ENCODE measurements around the gene KCNAB1. TPM values are rescaled to one million over a fixed set of nuclear protein-coding genes. Genes with fewer than 3 reads are reported as not detected.
"Not testable (repeated sequence)": the region's sequence is repeated elsewhere in the genome, so short reads cannot be mapped to it uniquely, and the experiment has no call there.

KCNAB1 gene
- total RNA-seq, 3 donors from 2014 or later: 3.9 to 8.3 (median 5.4) TPM

- no peak overlapping the region for H3K27ac ChIP-seq
- no peak overlapping the region for H3K4me3 ChIP-seq
- TF ChIP-seq POLR2AphosphoS5 (IDR thresholded peaks at IDR 0.05): no peak
- TF ChIP-seq CTCF (IDR thresholded peaks at IDR 0.05): no peak
- TF ChIP-seq POLR2A (IDR thresholded peaks at IDR 0.05): no peak
- peaks cover 0 to 3% of the 10 kb centered on the region in 2 donors for H3K9me3 ChIP-seq
- no peak for DNase-seq (ENCODE audit: low spot score in 2 of 2)
- no peaks in the 10 kb centered on the region for H3K27me3 ChIP-seq
- H3K4me1 ChIP-seq: no peaks in the 10 kb centered on the region
- H3K36me3 ChIP-seq: no peaks in the 10 kb centered on the region
- intact Hi-C loops (cut with DNase I; ENCODE audit: low total_unique reads): no loop called here
Observed at GRCh38 chr3:156271508-156271907, 151.1 kb downstream of the KCNAB1 start.

DNA sequence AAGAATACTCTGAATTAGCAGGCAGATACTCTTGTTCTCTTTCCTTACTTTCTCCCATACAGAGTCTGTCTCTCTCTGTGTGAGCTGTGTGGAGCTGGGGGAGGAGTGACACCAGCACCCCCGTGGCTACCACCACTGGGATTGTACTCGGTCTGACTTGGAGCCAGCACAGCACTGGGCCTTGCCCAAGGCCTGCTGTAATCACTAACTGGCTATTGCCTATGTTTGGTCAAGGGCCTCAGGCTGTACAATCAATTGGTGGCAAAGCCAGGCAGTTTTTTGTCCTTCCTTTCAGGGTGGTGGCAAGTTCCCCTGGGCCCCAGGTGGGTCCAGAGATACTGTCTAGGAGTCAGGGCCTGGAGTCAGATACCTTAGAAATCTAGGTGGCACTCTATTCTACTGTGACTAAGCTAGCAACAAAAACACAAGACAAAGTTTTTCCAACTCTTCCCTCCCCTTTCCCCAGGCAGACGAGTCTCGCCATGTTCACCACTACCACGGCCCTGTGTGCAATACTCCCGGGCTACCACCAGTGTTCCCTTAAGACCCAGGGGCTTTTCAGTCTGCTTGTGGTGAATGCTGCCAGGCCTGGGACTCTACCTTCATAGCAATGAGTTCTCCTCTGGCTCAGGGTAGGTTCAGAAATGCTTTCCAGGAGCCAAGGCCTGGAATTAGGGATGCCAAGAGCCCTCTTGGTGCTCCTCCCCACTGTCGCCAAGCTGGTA, 151.8 kb downstream of the KCNAB1 start:
- intact Hi-C loops (cut with DNase I; ENCODE audit: low total_unique reads): no loop called here

GRCh38 chr3:156273111-156273694, 152.8 kb downstream of the KCNAB1 start:
- no peaks in the 10 kb centered on the region for H3K4me1 ChIP-seq
- no peaks in the 10 kb centered on the region for H3K36me3 ChIP-seq
- H3K27ac ChIP-seq: no peak overlapping the region
- TF ChIP-seq CTCF (IDR thresholded peaks at IDR 0.05): no peak
- no peak for TF ChIP-seq POLR2AphosphoS5 (IDR thresholded peaks at IDR 0.05)
- no peak for TF ChIP-seq POLR2A (IDR thresholded peaks at IDR 0.05)
- no peaks in the 10 kb centered on the region for H3K27me3 ChIP-seq
- intact Hi-C loops (cut with DNase I; ENCODE audit: low total_unique reads): no loop called here
- no peak overlapping the region for H3K4me3 ChIP-seq
- DNase-seq (ENCODE audit: low spot score in 2 of 2): no peak
- H3K9me3 ChIP-seq: peaks cover 0 to 3% of the 10 kb centered on the region in 2 donors

More for the DNA sequence above, 151.8 kb downstream of the KCNAB1 start:
- Histone ChIP-seq H3K9me3 (peaks cover 0 to 3% of the 10 kb centered on the region in 2 donors), H3K4me1 (no peaks in the 10 kb centered on the region), H3K4me3 (no peak overlapping the region), H3K36me3 (no peaks in the 10 kb centered on the region), H3K27me3 (no peaks in the 10 kb centered on the region), H3K27ac (no peak overlapping the region)
- no peak for DNase-seq (ENCODE audit: low spot score in 2 of 2)
- TF ChIP-seq POLR2A (IDR thresholded peaks at IDR 0.05): no peak
- no peak for TF ChIP-seq CTCF (IDR thresholded peaks at IDR 0.05)
- TF ChIP-seq POLR2AphosphoS5 (IDR thresholded peaks at IDR 0.05): no peak

DNA sequence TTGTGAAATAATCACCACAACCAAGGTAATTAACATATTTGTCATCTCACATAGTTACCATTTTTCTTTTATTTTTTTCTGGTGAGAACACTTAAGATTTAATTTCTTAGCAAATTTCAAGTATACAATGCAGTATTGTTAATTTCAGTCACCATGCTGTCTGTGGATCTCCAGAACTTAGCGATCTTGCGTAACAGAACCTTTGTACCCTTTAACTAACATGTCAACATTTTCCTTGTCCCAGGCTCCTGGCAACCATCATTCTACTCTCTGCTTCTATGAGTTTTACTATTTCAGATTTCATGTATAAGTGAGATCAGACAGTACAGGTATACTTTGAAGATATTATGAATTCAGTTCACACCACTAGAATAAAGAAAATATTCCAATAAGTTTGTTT, 154.4 kb downstream of the KCNAB1 start:
- intact Hi-C loops (cut with DNase I; ENCODE audit: low total_unique reads): no loop called here
- Histone ChIP-seq H3K9me3 (peaks cover 0 to 3% of the 10 kb centered on the region in 2 donors), H3K27me3 (no peaks in the 10 kb centered on the region), H3K27ac (no peak overlapping the region), H3K36me3 (no peaks in the 10 kb centered on the region), H3K4me1 (no peaks in the 10 kb centered on the region), H3K4me3 (no peak overlapping the region)
- DNase-seq (ENCODE audit: low spot score in 2 of 2): no peak
- no peak for TF ChIP-seq POLR2A (IDR thresholded peaks at IDR 0.05)
- TF ChIP-seq CTCF (IDR thresholded peaks at IDR 0.05): no peak
- TF ChIP-seq POLR2AphosphoS5 (IDR thresholded peaks at IDR 0.05): no peak

DNA sequence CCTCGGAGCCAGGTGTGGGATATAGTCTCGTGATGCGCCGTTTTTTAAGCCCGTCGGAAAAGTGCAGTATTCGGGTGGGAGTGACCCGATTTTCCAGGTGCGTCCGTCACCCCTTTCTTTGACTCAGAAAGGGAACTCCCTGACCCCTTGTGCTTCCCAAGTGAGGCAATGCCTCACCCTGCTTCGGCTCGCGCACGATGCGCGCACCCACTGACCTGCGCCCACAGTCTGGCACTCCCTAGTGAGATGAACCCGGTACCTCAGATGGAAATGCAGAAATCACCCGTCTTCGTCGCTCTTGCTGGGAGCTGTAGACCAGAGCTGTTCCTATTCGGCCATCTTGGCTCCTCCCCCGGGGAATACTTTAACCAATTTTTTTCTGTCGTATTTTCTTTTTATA, 164.3 kb downstream of the KCNAB1 start:
- intact Hi-C loops (cut with DNase I; ENCODE audit: low total_unique reads); H3K27me3 ChIP-seq; H3K27ac ChIP-seq; H3K4me1 ChIP-seq; DNase-seq (ENCODE audit: low spot score in 2 of 2); H3K4me3 ChIP-seq; H3K9me3 ChIP-seq; H3K36me3 ChIP-seq: not testable (repeated sequence)

All from breast epithelium (tissue), 4 donors.